T-helper 2 cell treated with Interferon-gamma antibody and Interleukin-4, amounts not matched to agents 5 μg/mL and 100 μg/mL, for 36 hours (primary cell): Measurements from ENCODE around the gene CMTM4.
"Not testable (repeated sequence)": the region's sequence is repeated elsewhere in the genome, so short reads cannot be mapped to it uniquely, and the experiment has no call there.

Experiments used
- DNase-seq: peaks from one replicate; pipeline ENCODE4 v3.0.0; 2021; ENCODE audit warnings: low spot score
- H3K27ac Mint-ChIP-seq: one replicate; pipeline ENCODE4 v1.8.0; 2021; ENCODE audit warnings: mild to moderate bottlenecking, mixed read lengths
- H3K27me3 Mint-ChIP-seq: one replicate; pipeline ENCODE4 v1.8.0; 2021; ENCODE audit warnings: low read depth, mixed read lengths
- H3K36me3 Mint-ChIP-seq: one replicate; pipeline ENCODE4 v1.8.0; 2021; ENCODE audit warnings: low read depth, mixed read lengths
- H3K4me1 Mint-ChIP-seq: one replicate; pipeline ENCODE4 v1.8.0; 2021; ENCODE audit warnings: low read depth, mixed read lengths
- H3K4me3 Mint-ChIP-seq: one replicate; pipeline ENCODE4 v1.8.0; 2022; ENCODE audit warnings: mild to moderate bottlenecking, moderate library complexity, mixed read lengths
- H3K9me3 Mint-ChIP-seq: one replicate; pipeline ENCODE4 v1.8.0; 2021; ENCODE audit warnings: mixed read lengths

CMTM4 gene

GRCh38 chr16:66695935-66696668 lies 441 bp downstream of the CMTM4 start:
- DNase-seq: no peak
- H3K4me3 Mint-ChIP-seq: peak overlapping the region; percentile 69
- H3K27ac Mint-ChIP-seq: no peak overlapping the region
- no peaks in the 10 kb centered on the region for H3K36me3 Mint-ChIP-seq
- H3K9me3 Mint-ChIP-seq: no peaks in the 10 kb centered on the region
- H3K27me3 Mint-ChIP-seq: peaks cover 46% of the 10 kb centered on the region
- peaks cover 16% of the 10 kb centered on the region for H3K4me1 Mint-ChIP-seq

- Mint-ChIP-seq H3K36me3 (no peaks in the 10 kb centered on the region), H3K4me3 (peak overlapping the region; percentile 69), H3K4me1 (peaks cover 14% of the 10 kb centered on the region), H3K27me3 (peaks cover 43% of the 10 kb centered on the region), H3K27ac (no peak overlapping the region), H3K9me3 (no peaks in the 10 kb centered on the region)
- no peak for DNase-seq
Observed at GRCh38 chr16:66695471-66695934, 1.0 kb downstream of the CMTM4 start.

- DNase-seq: no peak
- Mint-ChIP-seq H3K27me3 (peaks cover 29% of the 10 kb centered on the region), H3K36me3 (no peaks in the 10 kb centered on the region), H3K4me3 (no peak overlapping the region), H3K4me1 (peaks cover 14% of the 10 kb centered on the region), H3K27ac (no peak overlapping the region), H3K9me3 (no peaks in the 10 kb centered on the region)
Observed at GRCh38 chr16:66693149-66693548, 3.4 kb downstream of the CMTM4 start.

- no peaks in the 10 kb centered on the region for H3K9me3 Mint-ChIP-seq
- peaks cover 22% of the 10 kb centered on the region for H3K27me3 Mint-ChIP-seq
- peaks cover 14% of the 10 kb centered on the region for H3K4me1 Mint-ChIP-seq
- H3K27ac Mint-ChIP-seq: no peak overlapping the region
- no peaks in the 10 kb centered on the region for H3K36me3 Mint-ChIP-seq
- no peak overlapping the region for H3K4me3 Mint-ChIP-seq
- DNase-seq: no peak
Observed at GRCh38 chr16:66692341-66692740, 4.2 kb downstream of the CMTM4 start.

GRCh38 chr16:66691234-66691633 lies 5.3 kb downstream of the CMTM4 start:
- DNase-seq: no peak
- Mint-ChIP-seq H3K27me3 (peaks cover 21% of the 10 kb centered on the region), H3K36me3 (no peaks in the 10 kb centered on the region)

GRCh38 chr16:66690106-66690847 lies 6.3 kb downstream of the CMTM4 start:
- Mint-ChIP-seq H3K4me3 (no peak overlapping the region), H3K9me3 (no peaks in the 10 kb centered on the region), H3K27me3 (peaks cover 15% of the 10 kb centered on the region), H3K4me1 (peaks cover 9% of the 10 kb centered on the region), H3K36me3 (no peaks in the 10 kb centered on the region), H3K27ac (no peak overlapping the region)
- no peak for DNase-seq

More at GRCh38 chr16:66691234-66691633, 5.3 kb downstream of the CMTM4 start:
- H3K27ac Mint-ChIP-seq: no peak overlapping the region
- no peaks in the 10 kb centered on the region for H3K9me3 Mint-ChIP-seq
- no peak overlapping the region for H3K4me3 Mint-ChIP-seq
- H3K4me1 Mint-ChIP-seq: peaks cover 14% of the 10 kb centered on the region

GRCh38 chr16:66689282-66689681 lies 7.3 kb downstream of the CMTM4 start:
- peaks cover 7% of the 10 kb centered on the region for H3K27me3 Mint-ChIP-seq
- no peak overlapping the region for H3K4me3 Mint-ChIP-seq
- H3K36me3 Mint-ChIP-seq: no peaks in the 10 kb centered on the region
- H3K27ac Mint-ChIP-seq: no peak overlapping the region
- peaks cover 7% of the 10 kb centered on the region for H3K4me1 Mint-ChIP-seq
- no peak for DNase-seq
- no peaks in the 10 kb centered on the region for H3K9me3 Mint-ChIP-seq

GRCh38 chr16:66687906-66688625 lies 8.5 kb downstream of the CMTM4 start:
- no peaks in the 10 kb centered on the region for H3K36me3 Mint-ChIP-seq
- no peak overlapping the region for H3K4me3 Mint-ChIP-seq
- no peak for DNase-seq
- no peak overlapping the region for H3K27ac Mint-ChIP-seq
- no peaks in the 10 kb centered on the region for H3K9me3 Mint-ChIP-seq
- H3K27me3 Mint-ChIP-seq: peaks cover 6% of the 10 kb centered on the region
- H3K4me1 Mint-ChIP-seq: peaks cover 5% of the 10 kb centered on the region

GRCh38 chr16:66685501-66686115 lies 10.9 kb downstream of the CMTM4 start:
- not testable (repeated sequence) for H3K9me3 Mint-ChIP-seq, H3K36me3 Mint-ChIP-seq, DNase-seq, H3K4me3 Mint-ChIP-seq, H3K27me3 Mint-ChIP-seq, H3K4me1 Mint-ChIP-seq, H3K27ac Mint-ChIP-seq

GRCh38 chr16:66682271-66682670 lies 14.3 kb downstream of the CMTM4 start:
- Mint-ChIP-seq H3K4me1 (no peaks in the 10 kb centered on the region), H3K4me3 (no peak overlapping the region), H3K27me3 (peaks cover 2% of the 10 kb centered on the region), H3K9me3 (no peaks in the 10 kb centered on the region), H3K36me3 (no peaks in the 10 kb centered on the region), H3K27ac (no peak overlapping the region)
- no peak for DNase-seq

GRCh38 chr16:66681676-66682075 lies 14.9 kb downstream of the CMTM4 start:
- no peak for DNase-seq
- H3K36me3 Mint-ChIP-seq: no peaks in the 10 kb centered on the region
- no peaks in the 10 kb centered on the region for H3K4me1 Mint-ChIP-seq
- no peak overlapping the region for H3K27ac Mint-ChIP-seq
- H3K4me3 Mint-ChIP-seq: no peak overlapping the region
- no peaks in the 10 kb centered on the region for H3K9me3 Mint-ChIP-seq
- no peaks in the 10 kb centered on the region for H3K27me3 Mint-ChIP-seq

- no peaks in the 10 kb centered on the region for H3K27me3 Mint-ChIP-seq
- no peak for DNase-seq
- no peak overlapping the region for H3K4me3 Mint-ChIP-seq
- no peak overlapping the region for H3K27ac Mint-ChIP-seq
- H3K9me3 Mint-ChIP-seq: no peaks in the 10 kb centered on the region
- H3K4me1 Mint-ChIP-seq: no peaks in the 10 kb centered on the region
- no peaks in the 10 kb centered on the region for H3K36me3 Mint-ChIP-seq
Observed at GRCh38 chr16:66678337-66678736, 18.2 kb downstream of the CMTM4 start.

- no peaks in the 10 kb centered on the region for H3K27me3 Mint-ChIP-seq
- H3K27ac Mint-ChIP-seq: no peak overlapping the region
- no peak for DNase-seq
- H3K4me3 Mint-ChIP-seq: no peak overlapping the region
- no peaks in the 10 kb centered on the region for H3K4me1 Mint-ChIP-seq
- no peaks in the 10 kb centered on the region for H3K36me3 Mint-ChIP-seq
- H3K9me3 Mint-ChIP-seq: no peaks in the 10 kb centered on the region
Observed at GRCh38 chr16:66677836-66678235, 18.7 kb downstream of the CMTM4 start.

GRCh38 chr16:66677179-66677578 lies 19.4 kb downstream of the CMTM4 start:
- H3K27ac Mint-ChIP-seq: no peak overlapping the region

More at GRCh38 chr16:66677179-66677578, 19.4 kb downstream of the CMTM4 start:
- H3K4me3 Mint-ChIP-seq: no peak overlapping the region
- H3K27me3 Mint-ChIP-seq: no peaks in the 10 kb centered on the region
- H3K9me3 Mint-ChIP-seq: no peaks in the 10 kb centered on the region
- H3K4me1 Mint-ChIP-seq: no peaks in the 10 kb centered on the region
- H3K36me3 Mint-ChIP-seq: no peaks in the 10 kb centered on the region
- no peak for DNase-seq
